Measurements from ENCODE around the gene CEP43. TPM values are rescaled to one million over a fixed set of nuclear protein-coding genes. Genes with fewer than 3 reads are reported as not detected.

The CEP43 gene
- total and polyA plus RNA-seq, 10 of the 15 experiments (the other 5 are each of a cell fraction or from before 2014, with no cell fraction given) = 7.7 to 49.9 (median 24.6) TPM

- ChIA-PET RAD21 (ENCODE audit: unreplicated experiment) (interaction anchor here (1.2 to 6.9 kb wide), 10 partner anchors 40 to 141 kb away, joined by 4 to 84 read pairs (median 21); partner anchors contain the start of genes CCR6 and RNASET2), SMC1A (ENCODE audit: uncharacterized antibody, unreplicated experiment) (interaction anchor here (1.0 to 7.2 kb wide), 21 partner anchors 10 to 151 kb away, joined by 3 to 97 read pairs (median 7); partner anchors contain the start of gene CCR6), POLR2A (interaction anchor here (1.0 to 5.5 kb wide), 8 partner anchors 34 to 123 kb away, joined by 3 to 52 read pairs (median 7); partner anchors contain the start of gene RNASET2), CTCF (interaction anchor here (0.7 to 5.6 kb wide), 11 partner anchors 11 to 141 kb away, joined by 3 to 54 read pairs (median 7); partner anchors contain the start of gene CCR6)
- no peak for DNase-seq (ENCODE audit: low read depth, low spot score)
- H3K27me3 ChIP-seq (replicated peaks in 1 of 2; ENCODE audit: control insufficient read depth in 2 of 2, insufficient read depth in 2 of 2, low read length in 1 of 2) = no peaks in the 10 kb centered on the region
- intact Hi-C loops (cut with micrococcal nuclease; ENCODE audit: unreplicated experiment) (no loop called here), in situ Hi-C loops (cut with MboI) (loop anchor here (25.0 kb wide), 1 partner anchor 137 kb away; no protein-coding TSS in a partner anchor)
- H3K36me3 ChIP-seq (ENCODE audit: control insufficient read depth in 2 of 2, insufficient read depth in 2 of 2, low read length in 1 of 2) = peaks cover 7 to 10% of the 10 kb centered on the region in 2 experiments
- H3K79me2 ChIP-seq (ENCODE audit: control insufficient read depth, insufficient read depth, low read length) = peaks cover 61% of the 10 kb centered on the region
- WGBS (ENCODE audit: insufficient coverage, insufficient replicate concordance, low lambda C conversion rate, missing lambda C conversion rate) = 93% methylated on average over 2 of the region's 2 CpGs
- TF ChIP-seq BHLHE40 (IDR thresholded peaks at IDR 0.05; ENCODE audit: borderline replicate concordance in 1 of 2, low read depth in 2 of 2, low read length in 1 of 2) = no peak
- TF ChIP-seq E4F1 (IDR thresholded peaks at IDR 0.05; ENCODE audit: borderline replicate concordance, partially characterized antibody) = no peak
- no peak for TF ChIP-seq USF1 (IDR thresholded peaks at IDR 0.05; ENCODE audit: borderline replicate concordance, extremely low read length, insufficient read depth, low read depth, low read length)
- no peak for TF ChIP-seq SMAD5 (IDR thresholded peaks at IDR 0.05; ENCODE audit: low read depth)
- TF ChIP-seq MTA2 (IDR thresholded peaks at IDR 0.05; ENCODE audit: low read depth) = no peak
- no peak for TF ChIP-seq ZNF687 (IDR thresholded peaks at IDR 0.05)
- TF ChIP-seq FOXM1 (IDR thresholded peaks at IDR 0.05; ENCODE audit: low read depth, low read length) = no peak
- TF ChIP-seq RFX5 (IDR thresholded peaks at IDR 0.05; ENCODE audit: low read depth, low read length) = no peak
- TF ChIP-seq NR2C1 (IDR thresholded peaks at IDR 0.05) = no peak
- no peak for TF ChIP-seq ZSCAN29 (IDR thresholded peaks at IDR 0.05)
- TF ChIP-seq FOS (IDR thresholded peaks at IDR 0.05; ENCODE audit: borderline replicate concordance, extremely low read depth, insufficient read length) = no peak
- H3K4me1 ChIP-seq (ENCODE audit: control insufficient read depth, insufficient read depth, low read length) = peaks cover 3% of the 10 kb centered on the region; the same call in 1 of the 2 replicates
- ATAC-seq = no peak
- no peaks in the 10 kb centered on the region for H3K9me3 ChIP-seq (replicated peaks; ENCODE audit: control insufficient read depth, insufficient read depth, low read length)
- no peak for FAIRE-seq
- no TSS peak for BruUV-seq (replicated peaks)
- 0 out of 2 replicates have a peak overlapping the region, but pooled peaks have one; percentile 10 for H3K27ac ChIP-seq (ENCODE audit: control insufficient read depth, insufficient read depth)
- 0 out of 2 replicates have a peak overlapping the region, but pooled peaks have one; percentile 26 for H3K9ac ChIP-seq (ENCODE audit: control insufficient read depth, insufficient read depth, low read length)
- H3K4me3 ChIP-seq = peak overlapping the region; percentile 84; the same call in 1 of the 2 replicates
- H3K4me2 ChIP-seq (ENCODE audit: control insufficient read depth, insufficient read depth) = peak overlapping the region; percentile 51
- H4K20me1 ChIP-seq (ENCODE audit: control insufficient read depth, insufficient read depth) = no peaks in the 10 kb centered on the region; the same call in 1 of the 2 replicates
- H2AFZ ChIP-seq (ENCODE audit: control insufficient read depth, low read depth, low read length) = no peak overlapping the region
Measured at GRCh38 chr6:167000759-167001158, 1.6 kb downstream of the CEP43 start.
